ENCODE results near the gene DIPK1B. TPM values are rescaled to one million over a fixed set of nuclear protein-coding genes. Genes with fewer than 3 reads are reported as not detected.
"Not testable (repeated sequence)": the region's sequence is repeated elsewhere in the genome, so short reads cannot be mapped to it uniquely, and the experiment has no call there.

Gene DIPK1B
- total and polyA plus RNA-seq, 2 experiments from 2014 or later, result 162 to 188 TPM

GRCh38 chr9:136754626-136755301, 42.4 kb downstream of the DIPK1B start:
- Histone ChIP-seq H3K4me3 (no peak overlapping the region), H3K36me3 (no peaks in the 10 kb centered on the region), H3K27me3 (no peaks in the 10 kb centered on the region), H3K27ac (peak overlapping the region; percentile 23), H3K9me3 (ENCODE audit: low read depth) (no peaks in the 10 kb centered on the region), H3K4me1 (ENCODE audit: low read depth) (no peaks in the 10 kb centered on the region)
- no peak for TF ChIP-seq CTCF (IDR thresholded peaks at IDR 0.05; ENCODE audit: low read depth, low read length)
- DNase-seq (ENCODE audit: low read depth in 1 of 2, low spot score in 1 of 2), result no peak

GRCh38 chr9:136755302-136756133, 43.1 kb downstream of the DIPK1B start:
- H3K4me3 ChIP-seq; DNase-seq (ENCODE audit: low read depth in 1 of 2, low spot score in 1 of 2); H3K9me3 ChIP-seq (ENCODE audit: low read depth); H3K27me3 ChIP-seq; H3K36me3 ChIP-seq; H3K4me1 ChIP-seq (ENCODE audit: low read depth): not testable (repeated sequence)
- H3K27ac ChIP-seq, result peak overlapping the region; percentile 23

GRCh38 chr9:136756134-136756438, 43.7 kb downstream of the DIPK1B start:
- TF ChIP-seq CTCF (IDR thresholded peaks at IDR 0.05; ENCODE audit: low read depth, low read length), result no peak
- no peaks in the 10 kb centered on the region for H3K36me3 ChIP-seq
- no peaks in the 10 kb centered on the region for H3K9me3 ChIP-seq (ENCODE audit: low read depth)
- no peak for DNase-seq (ENCODE audit: low read depth in 1 of 2, low spot score in 1 of 2)
- H3K4me1 ChIP-seq (ENCODE audit: low read depth), result no peaks in the 10 kb centered on the region
- no peak overlapping the region for H3K27ac ChIP-seq
- H3K4me3 ChIP-seq, result no peak overlapping the region
- no peaks in the 10 kb centered on the region for H3K27me3 ChIP-seq

- Histone ChIP-seq H3K27me3 (no peaks in the 10 kb centered on the region), H3K4me1 (ENCODE audit: low read depth) (no peaks in the 10 kb centered on the region), H3K36me3 (no peaks in the 10 kb centered on the region), H3K9me3 (ENCODE audit: low read depth) (no peaks in the 10 kb centered on the region), H3K27ac (no peak overlapping the region), H3K4me3 (no peak overlapping the region)
- no peak for TF ChIP-seq CTCF (IDR thresholded peaks at IDR 0.05; ENCODE audit: low read depth, low read length)
- no peak for DNase-seq (ENCODE audit: low read depth in 1 of 2, low spot score in 1 of 2)
These were observed 44.5 kb downstream of the DIPK1B start for GRCh38 chr9:136756836-136757235.

GRCh38 chr9:136757328-136757727, 45.0 kb downstream of the DIPK1B start:
- H3K9me3 ChIP-seq (ENCODE audit: low read depth), result no peaks in the 10 kb centered on the region
- no peak for DNase-seq (ENCODE audit: low read depth in 1 of 2, low spot score in 1 of 2)
- H3K36me3 ChIP-seq, result no peaks in the 10 kb centered on the region
- no peak overlapping the region for H3K27ac ChIP-seq
- no peak for TF ChIP-seq CTCF (IDR thresholded peaks at IDR 0.05; ENCODE audit: low read depth, low read length)
- H3K27me3 ChIP-seq, result no peaks in the 10 kb centered on the region
- peaks cover 1% of the 10 kb centered on the region for H3K4me1 ChIP-seq (ENCODE audit: low read depth)
- no peak overlapping the region for H3K4me3 ChIP-seq

- DNase-seq (ENCODE audit: low read depth in 1 of 2, low spot score in 1 of 2), result no peak
- no peak for TF ChIP-seq CTCF (IDR thresholded peaks at IDR 0.05; ENCODE audit: low read depth, low read length)
- H3K4me1 ChIP-seq (ENCODE audit: low read depth), result peaks cover 4% of the 10 kb centered on the region
These were observed 45.4 kb downstream of the DIPK1B start for GRCh38 chr9:136757751-136758140.

More at GRCh38 chr9:136757751-136758140, 45.4 kb downstream of the DIPK1B start:
- Histone ChIP-seq H3K36me3 (no peaks in the 10 kb centered on the region), H3K27me3 (no peaks in the 10 kb centered on the region), H3K9me3 (ENCODE audit: low read depth) (no peaks in the 10 kb centered on the region), H3K27ac (no peak overlapping the region), H3K4me3 (no peak overlapping the region)
